GM18873 (cell line): ENCODE results near the gene FBXL17.
A peak's percentile ranks its signal among the peaks of the same experiment; 100 is the strongest.

Source experiments
- ATAC-seq: cut with Tn5 transposase; IDR thresholded peaks from one replicate; pipeline ENCODE4 v1.9.1; 2021; ENCODE audit warnings: mild to moderate bottlenecking, moderate library complexity, moderate number of reproducible peaks; ENCODE audit not compliant: unreplicated experiment, low FRiP score

FBXL17 gene

GRCh38 chr5:108054349-108054748, 327.5 kb downstream of the FBXL17 start:
- no peak for ATAC-seq

- ATAC-seq, result no peak
These were observed 334.8 kb downstream of the FBXL17 start for GRCh38 chr5:108046955-108047670.

GRCh38 chr5:108036482-108036881, 345.4 kb downstream of the FBXL17 start:
- no peak for ATAC-seq

- ATAC-seq, result no peak
These were observed 353.0 kb downstream of the FBXL17 start for GRCh38 chr5:108028883-108029282.

GRCh38 chr5:108028412-108028811, 353.5 kb downstream of the FBXL17 start:
- no peak for ATAC-seq

DNA sequence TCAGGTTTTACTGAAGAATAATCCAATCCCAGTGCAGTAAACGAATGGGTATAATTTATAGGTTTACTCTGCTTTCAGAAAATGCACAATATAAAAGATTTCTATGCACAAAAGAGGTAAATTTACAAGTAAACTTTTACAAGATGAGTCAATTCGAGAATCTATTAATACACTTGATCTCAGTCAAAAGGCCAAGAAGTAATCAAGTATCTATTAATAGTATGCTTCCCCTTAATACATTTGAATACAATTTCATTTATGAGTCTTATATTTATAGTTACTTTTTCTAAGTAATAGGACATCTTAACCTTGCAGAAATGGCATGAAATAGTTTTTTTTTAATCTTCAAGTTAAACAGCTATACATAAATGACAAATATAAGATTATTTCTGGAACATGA, 355.9 kb downstream of the FBXL17 start:
- no peak for ATAC-seq

GRCh38 chr5:108024986-108025385, 356.9 kb downstream of the FBXL17 start:
- ATAC-seq, result no peak

- no peak for ATAC-seq
These were observed 365.8 kb downstream of the FBXL17 start for GRCh38 chr5:108016101-108016500.

DNA sequence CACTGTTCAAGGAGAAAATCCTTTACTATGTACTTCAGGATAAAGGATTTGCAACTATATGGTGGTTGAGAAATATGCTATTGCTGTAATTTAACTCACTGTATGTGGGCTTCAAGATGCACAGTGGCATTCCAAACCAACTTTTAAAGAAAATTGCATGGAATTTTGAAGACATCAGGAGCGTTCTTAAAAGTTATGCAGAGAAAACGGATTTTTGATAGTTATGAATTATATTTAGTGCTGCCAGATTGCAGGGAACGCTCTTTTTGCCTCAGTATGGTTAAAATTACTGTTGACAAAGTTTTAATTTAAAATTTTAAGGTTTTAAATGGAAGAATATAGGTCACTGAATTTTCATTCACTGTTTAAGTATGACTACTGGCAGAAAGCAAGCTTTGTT, 375.1 kb downstream of the FBXL17 start:
- no peak for ATAC-seq

DNA sequence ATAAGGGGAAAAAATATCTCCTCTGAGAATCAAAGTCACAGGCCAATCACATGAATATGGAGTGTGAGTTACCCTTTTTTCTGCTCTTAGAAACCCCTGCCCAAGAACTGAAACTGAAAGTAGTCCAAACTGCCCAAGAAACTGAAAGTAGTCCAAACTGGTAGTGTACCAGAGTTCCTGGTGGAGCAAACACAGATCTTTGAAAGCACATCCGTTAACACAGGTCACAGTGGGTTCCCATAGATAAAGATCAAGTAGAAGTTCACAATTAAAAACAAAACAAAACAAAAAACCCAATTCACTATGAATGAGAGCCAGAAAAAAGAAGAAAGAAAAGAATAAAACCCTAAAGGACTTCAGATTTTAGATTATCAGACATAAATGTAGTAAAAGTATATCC, 378.7 kb downstream of the FBXL17 start:
- ATAC-seq, result peak; percentile 87

GRCh38 chr5:108001222-108001621, 380.7 kb downstream of the FBXL17 start:
- ATAC-seq, result no peak

- no peak for ATAC-seq
These were observed 384.4 kb downstream of the FBXL17 start for GRCh38 chr5:107997338-107997980.

DNA sequence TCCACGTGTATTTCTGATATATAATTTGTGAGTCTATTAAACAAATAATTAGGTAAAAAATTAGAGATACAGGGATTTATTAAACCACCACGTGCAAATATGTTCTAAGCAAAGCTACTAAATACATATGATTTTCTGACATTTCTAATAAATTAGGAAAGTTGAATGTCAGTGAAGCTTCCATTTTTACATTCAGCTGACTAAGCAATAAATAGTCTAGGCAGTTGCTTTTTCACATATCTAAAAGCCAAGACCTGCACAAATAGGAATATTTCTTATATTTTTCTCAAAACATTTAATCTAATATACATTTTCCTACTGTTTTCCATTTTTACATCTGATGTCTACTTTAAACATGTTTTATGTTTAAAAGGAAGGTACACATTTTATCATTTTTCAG, 388.6 kb downstream of the FBXL17 start:
- no peak for ATAC-seq

GRCh38 chr5:107990881-107991810, 390.8 kb downstream of the FBXL17 start:
- no peak for ATAC-seq

- ATAC-seq, result no peak
These were observed 396.8 kb downstream of the FBXL17 start for GRCh38 chr5:107985144-107985543.

DNA sequence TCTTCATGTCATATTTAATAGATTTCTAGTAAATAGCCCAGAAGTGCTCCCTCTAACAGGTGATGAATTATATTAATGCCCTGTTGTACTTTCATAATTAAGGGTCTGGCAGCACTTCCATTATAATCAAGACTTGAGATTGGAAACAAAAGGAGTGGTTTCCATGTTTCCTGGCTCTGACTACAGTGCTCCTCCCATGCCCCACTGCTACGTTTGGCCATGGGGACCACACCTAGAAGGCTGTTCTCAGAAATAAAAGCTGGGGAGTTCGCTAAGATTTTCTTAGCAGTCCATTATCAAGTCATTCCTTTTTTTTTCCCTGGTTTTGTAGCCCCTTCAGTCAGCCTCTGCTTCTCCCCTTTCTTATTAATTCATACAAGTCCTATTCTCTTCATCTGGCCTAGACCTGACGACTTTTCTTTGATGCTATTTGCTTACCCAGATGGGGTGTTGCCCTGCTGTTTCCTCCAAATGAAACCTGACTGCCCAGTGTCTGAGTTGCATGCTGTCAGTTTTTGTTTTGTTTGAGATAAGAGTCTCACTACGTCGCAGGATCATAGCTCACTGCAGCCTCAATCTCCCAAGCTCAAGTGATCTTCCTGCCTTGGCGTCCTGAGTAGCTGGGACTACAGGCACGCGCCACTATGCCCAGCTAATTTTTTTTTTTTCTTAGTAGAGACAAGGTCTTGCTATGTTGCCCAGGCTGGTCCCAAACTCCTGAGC, 399.0 kb downstream of the FBXL17 start:
- no peak for ATAC-seq

DNA sequence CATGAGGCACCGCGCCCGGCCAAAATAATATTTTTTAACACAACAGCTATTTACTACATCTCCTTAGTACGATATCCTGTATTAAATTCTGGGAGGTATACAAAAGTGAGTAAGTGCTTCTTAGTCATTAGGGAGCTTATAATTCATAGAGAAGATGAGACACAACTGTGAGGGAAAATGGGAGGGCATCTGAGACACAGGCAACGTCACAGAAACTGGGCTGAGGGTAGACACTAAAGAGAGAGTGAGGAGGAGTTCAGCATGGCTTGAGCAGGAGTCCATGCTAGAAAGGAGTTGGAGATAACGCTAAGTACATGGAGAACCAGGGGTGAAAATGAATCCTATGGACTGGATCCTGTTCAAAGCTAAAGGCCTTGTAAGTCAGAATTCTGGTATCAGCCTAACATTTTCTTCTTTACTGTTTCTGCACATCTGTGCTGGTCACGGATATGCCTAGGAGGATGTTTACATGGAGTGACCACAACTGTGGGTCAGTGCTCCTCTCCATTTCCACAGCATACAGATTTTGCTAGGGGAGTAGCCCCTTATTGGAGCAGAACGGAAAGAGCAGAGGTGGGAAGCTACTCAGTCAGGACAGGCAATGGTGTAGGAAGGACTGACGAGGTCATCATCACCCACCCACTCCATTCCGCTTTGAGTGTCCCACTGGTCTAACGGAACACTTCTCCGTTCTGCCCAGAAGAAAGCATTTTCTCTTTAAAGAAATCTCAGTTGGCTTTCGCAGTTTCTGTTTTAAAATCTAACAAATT, 400.8 kb downstream of the FBXL17 start:
- no peak for ATAC-seq

- no peak for ATAC-seq
These were observed 402.0 kb downstream of the FBXL17 start for GRCh38 chr5:107979900-107980299.

GRCh38 chr5:107979291-107979690, 402.6 kb downstream of the FBXL17 start:
- no peak for ATAC-seq

DNA sequence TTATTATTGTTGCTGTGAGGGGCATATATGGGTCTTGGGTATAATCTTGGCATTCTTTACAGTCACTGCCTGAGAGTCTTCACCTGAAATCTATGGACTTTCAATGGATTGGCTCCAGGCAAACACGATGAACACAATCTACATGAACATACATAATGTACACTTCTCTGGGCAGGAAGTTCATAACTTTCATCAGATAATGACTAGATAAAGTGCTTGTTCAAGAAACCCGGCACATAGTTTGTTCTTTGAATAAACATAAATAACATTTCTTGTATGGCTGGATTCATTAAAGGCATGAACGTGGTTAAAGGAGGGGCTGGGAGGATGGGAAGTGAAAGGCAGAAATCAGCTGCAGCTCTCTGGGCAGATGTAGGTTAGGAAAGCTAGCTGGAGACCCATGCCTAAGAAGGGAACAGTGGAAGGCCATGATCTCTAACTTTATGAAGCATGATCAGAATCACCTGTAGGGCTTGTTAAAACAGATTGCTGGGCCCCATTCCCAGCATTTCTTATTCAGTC, 404.3 kb downstream of the FBXL17 start:
- no peak for ATAC-seq
